Measurements from ENCODE around the gene ATP6V1C2.
"Not testable (repeated sequence)": the region's sequence is repeated elsewhere in the genome, so short reads cannot be mapped to it uniquely, and the experiment has no call there.

The ATP6V1C2 gene

DNA sequence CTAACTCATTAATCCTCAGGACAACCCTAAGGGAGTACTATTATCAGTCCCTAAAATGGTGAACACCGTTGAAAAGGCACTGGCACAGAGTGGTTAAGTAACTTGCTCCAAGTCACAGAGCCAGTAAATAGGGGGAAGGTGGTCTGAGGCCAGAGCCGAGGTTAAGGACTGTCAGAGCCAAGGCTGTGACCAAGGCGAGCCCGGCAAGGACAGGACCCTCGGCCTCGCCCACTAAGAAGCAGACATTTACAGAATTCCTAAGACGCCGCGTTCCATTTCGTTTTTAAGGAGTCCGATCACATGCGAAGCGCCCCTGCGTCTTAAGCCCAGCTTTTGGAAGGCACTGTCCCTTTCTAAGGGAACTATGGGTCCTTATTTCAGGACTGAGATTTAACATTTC, 90.1 kb downstream of the ATP6V1C2 start:
- Histone ChIP-seq H3K27ac (ENCODE audit: low read depth, low read length) (peak overlapping the region; percentile 68), H3K9me3 (ENCODE audit: control insufficient read depth, insufficient read depth, low read length) (no peaks in the 10 kb centered on the region), H3K4me1 (ENCODE audit: control insufficient read depth, low read length) (peaks cover 57% of the 10 kb centered on the region), H3K79me2 (ENCODE audit: control insufficient read depth, low read length) (peaks cover 63% of the 10 kb centered on the region), H4K20me1 (ENCODE audit: control insufficient read depth, insufficient read depth, low read depth, low read length) (peaks cover 20% of the 10 kb centered on the region; the same call in 1 of the 2 replicates), H3F3A (ENCODE audit: control insufficient read depth, insufficient read depth) (peaks cover 6% of the 10 kb centered on the region; the same call in 1 of the 2 replicates), H3K4me2 (ENCODE audit: low read length) (peak overlapping the region; percentile 88), H3K36me3 (ENCODE audit: control insufficient read depth, low read length) (peaks cover 57% of the 10 kb centered on the region), H3K4me3 (ENCODE audit: low read length) (peak overlapping the region; percentile 84), H3K9me2 (replicated peaks; ENCODE audit: control insufficient read depth, low read length) (no peaks in the 10 kb centered on the region), H3K27me3 (ENCODE audit: control insufficient read depth, low read length) (peaks cover 5% of the 10 kb centered on the region; the same call in 1 of the 2 replicates)
- TF ChIP-seq, protein P1, sequence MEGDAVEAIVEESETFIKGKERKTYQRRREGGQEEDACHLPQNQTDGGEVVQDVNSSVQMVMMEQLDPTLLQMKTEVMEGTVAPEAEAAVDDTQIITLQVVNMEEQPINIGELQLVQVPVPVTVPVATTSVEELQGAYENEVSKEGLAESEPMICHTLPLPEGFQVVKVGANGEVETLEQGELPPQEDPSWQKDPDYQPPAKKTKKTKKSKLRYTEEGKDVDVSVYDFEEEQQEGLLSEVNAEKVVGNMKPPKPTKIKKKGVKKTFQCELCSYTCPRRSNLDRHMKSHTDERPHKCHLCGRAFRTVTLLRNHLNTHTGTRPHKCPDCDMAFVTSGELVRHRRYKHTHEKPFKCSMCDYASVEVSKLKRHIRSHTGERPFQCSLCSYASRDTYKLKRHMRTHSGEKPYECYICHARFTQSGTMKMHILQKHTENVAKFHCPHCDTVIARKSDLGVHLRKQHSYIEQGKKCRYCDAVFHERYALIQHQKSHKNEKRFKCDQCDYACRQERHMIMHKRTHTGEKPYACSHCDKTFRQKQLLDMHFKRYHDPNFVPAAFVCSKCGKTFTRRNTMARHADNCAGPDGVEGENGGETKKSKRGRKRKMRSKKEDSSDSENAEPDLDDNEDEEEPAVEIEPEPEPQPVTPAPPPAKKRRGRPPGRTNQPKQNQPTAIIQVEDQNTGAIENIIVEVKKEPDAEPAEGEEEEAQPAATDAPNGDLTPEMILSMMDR (IDR thresholded peaks at IDR 0.05; ENCODE audit: low read depth, low read length, poor library complexity, severe bottlenecking): no peak
- no peak for TF ChIP-seq EZH2phosphoT487 (IDR thresholded peaks at IDR 0.05; ENCODE audit: borderline replicate concordance, low read length)

- Histone ChIP-seq H3K4me3 (ENCODE audit: low read length) (peak within 1 kb of the TSS; percentile 84), H3K27ac (ENCODE audit: low read depth, low read length) (peak within 1 kb of the TSS; percentile 68), H4K20me1 (ENCODE audit: control insufficient read depth, insufficient read depth, low read depth, low read length) (peaks cover 20% of the 10 kb centered on the region; the same call in 1 of the 2 replicates), H3K4me1 (ENCODE audit: control insufficient read depth, low read length) (peaks cover 47% of the 10 kb centered on the region), H3K36me3 (ENCODE audit: control insufficient read depth, low read length) (peaks cover 46% of the 10 kb centered on the region), H3K9me2 (replicated peaks; ENCODE audit: control insufficient read depth, low read length) (no peaks in the 10 kb centered on the region), H3K4me2 (ENCODE audit: low read length) (peak within 1 kb of the TSS; percentile 88), H3K27me3 (ENCODE audit: control insufficient read depth, low read length) (peaks cover 15% of the 10 kb centered on the region), H3F3A (ENCODE audit: control insufficient read depth, insufficient read depth) (peaks cover 6% of the 10 kb centered on the region; the same call in 1 of the 2 replicates), H3K9me3 (ENCODE audit: control insufficient read depth, insufficient read depth, low read length) (no peaks in the 10 kb centered on the region), H3K79me2 (ENCODE audit: control insufficient read depth, low read length) (peaks cover 53% of the 10 kb centered on the region)
- no peak for TF ChIP-seq EZH2phosphoT487 (IDR thresholded peaks at IDR 0.05; ENCODE audit: borderline replicate concordance, low read length)
- TF ChIP-seq, protein P1 (IDR thresholded peaks at IDR 0.05; ENCODE audit: low read depth, low read length, poor library complexity, severe bottlenecking): no peak
Observed at GRCh38 chr2:10812362-10813162, 91.1 kb downstream of the ATP6V1C2 start, which contains the start of gene PDIA6. TSS of gene PDIA6 (minus strand) at chr2:10812785. CDS start at chr2:10812696, 89 bp downstream.

DNA sequence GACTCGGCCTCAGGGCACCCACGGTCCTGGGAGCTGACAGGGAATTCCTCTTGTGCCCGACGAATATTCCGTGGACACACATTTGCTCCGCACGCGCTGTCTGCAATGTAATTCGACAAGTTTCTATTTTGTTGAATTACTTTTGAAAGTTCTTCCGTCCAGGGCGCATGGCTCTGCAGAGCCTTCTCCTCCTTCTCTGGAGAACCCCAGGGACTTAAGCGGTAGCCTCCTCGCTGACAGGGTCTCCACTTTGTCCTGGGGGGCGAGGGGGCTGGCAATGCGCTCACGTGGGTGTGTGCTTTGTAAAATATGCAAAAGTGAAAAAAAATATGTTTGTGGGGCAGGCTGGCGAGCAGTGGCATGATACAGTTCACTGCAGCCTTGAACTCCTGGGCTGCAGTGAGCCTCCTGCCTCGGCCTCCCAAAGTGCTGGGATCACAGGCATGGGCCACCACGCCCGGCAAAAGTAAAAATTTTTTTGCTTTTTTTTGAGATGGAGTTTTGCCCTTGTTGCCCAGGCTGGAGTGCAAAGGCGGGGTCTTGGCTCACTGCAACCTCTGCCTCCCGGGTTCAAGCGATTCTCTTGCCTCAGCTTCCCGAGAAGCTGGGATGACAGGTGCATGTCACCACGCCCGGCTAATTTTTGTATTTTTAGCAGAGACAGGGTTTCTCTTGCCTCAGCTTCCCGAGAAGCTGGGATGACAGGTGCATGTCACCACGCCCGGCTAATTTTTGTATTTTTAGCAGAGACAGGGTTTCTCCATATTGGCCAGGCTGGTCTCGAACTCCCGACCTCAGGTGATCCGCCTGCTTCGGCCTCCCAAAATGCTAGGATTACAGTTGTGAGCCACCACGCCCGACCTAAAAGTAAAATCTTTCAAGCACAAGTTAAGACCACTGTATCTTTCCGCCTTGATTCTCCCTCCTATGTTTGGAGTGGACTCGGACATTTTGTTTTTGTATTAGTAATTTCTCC, 92.0 kb downstream of the ATP6V1C2 start:
- not testable (repeated sequence) for H3K9me2 ChIP-seq (replicated peaks; ENCODE audit: control insufficient read depth, low read length); H3F3A ChIP-seq (ENCODE audit: control insufficient read depth, insufficient read depth); H3K9me3 ChIP-seq (ENCODE audit: control insufficient read depth, insufficient read depth, low read length)
- H3K27me3 ChIP-seq (ENCODE audit: control insufficient read depth, low read length): peaks cover 17% of the 10 kb centered on the region
- peaks cover 38% of the 10 kb centered on the region for H3K4me1 ChIP-seq (ENCODE audit: control insufficient read depth, low read length)
- peaks cover 37% of the 10 kb centered on the region for H3K36me3 ChIP-seq (ENCODE audit: control insufficient read depth, low read length)
- peak overlapping the region; percentile 88 for H3K4me2 ChIP-seq (ENCODE audit: low read length)
- H3K4me3 ChIP-seq (ENCODE audit: low read length): peak overlapping the region; percentile 84
- H3K27ac ChIP-seq (ENCODE audit: low read depth, low read length): 0 out of 2 replicates have a peak overlapping the region, but pooled peaks have one; percentile 25
- peaks cover 16% of the 10 kb centered on the region; the same call in 1 of the 2 replicates for H4K20me1 ChIP-seq (ENCODE audit: control insufficient read depth, insufficient read depth, low read depth, low read length)
- peaks cover 44% of the 10 kb centered on the region for H3K79me2 ChIP-seq (ENCODE audit: control insufficient read depth, low read length)

All from DOHH2 (cell line).